SK-N-MC (cell line): ENCODE data around the gene PPP1R12B.

Experiments used
- EZH2 ChIP-seq: fragments of 200-600 bp; sonication (generic); IDR thresholded peaks from one replicate; pipeline ENCODE4 v1.6.1; 2017; ENCODE audit warnings: antibody characterized with exemption
- FOXP2 ChIP-seq: optimal IDR thresholded peaks from 2 replicates; pipeline ENCODE3; 2011; ENCODE audit warnings: mild to moderate bottlenecking, moderate library complexity; ENCODE audit not compliant: insufficient read depth; ENCODE audit errors: extremely low read length, control extremely low read depth
- POLR2AphosphoS5 ChIP-seq: IDR thresholded peaks from 2 replicates; pipeline ENCODE4 v1.6.1; 2012; ENCODE audit warnings: mild to moderate bottlenecking, low read depth, low read length, borderline replicate concordance

DNA sequence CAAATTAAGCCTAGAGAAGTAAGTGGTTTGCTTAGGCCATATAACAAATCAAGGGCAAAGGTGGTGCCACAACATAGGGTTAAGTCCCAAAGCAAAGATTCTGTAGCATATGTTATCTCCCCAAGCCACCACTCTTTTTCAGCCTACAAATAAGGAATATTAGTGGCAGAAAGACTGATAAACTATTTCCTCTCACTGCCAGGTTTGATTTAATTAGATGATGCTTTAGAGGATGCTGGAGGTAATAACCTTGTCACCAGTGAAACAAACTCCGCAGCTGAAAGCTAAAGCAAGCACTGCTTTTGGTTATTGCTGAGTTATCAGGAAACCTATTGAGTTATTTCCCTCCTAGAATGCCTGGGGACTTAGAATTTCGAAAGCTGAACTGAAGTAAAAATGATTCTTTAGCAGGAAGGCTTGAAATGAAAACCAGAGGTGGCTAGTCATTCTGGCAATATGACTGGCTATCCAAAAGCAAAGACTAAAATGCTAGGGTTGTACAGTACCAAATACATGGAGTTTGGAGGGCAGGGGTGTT, 216.5 kb downstream of the PPP1R12B start:
- TF ChIP-seq POLR2AphosphoS5 (no peak), EZH2 (no peak), FOXP2 (no peak)
